Adipose tissue (tissue), 3 donors: ENCODE data around the gene NUP98. TPM values are rescaled to one million over a fixed set of nuclear protein-coding genes. Genes with fewer than 3 reads are reported as not detected.
A peak's percentile ranks its signal among the peaks of the same experiment; 100 is the strongest.
"Not testable (repeated sequence)": the region's sequence is repeated elsewhere in the genome, so short reads cannot be mapped to it uniquely, and the experiment has no call there.

Experiments used
- H3K27ac ChIP-seq: one replicate; pipeline ENCODE4 v1.5.1; 2013; ENCODE audit warnings: low read depth, low read length
- WGBS, 3 donors: extraction: QIAGEN DNeasy Blood & Tissue Kit; methylation state at CpG; one replicate each; pipeline ENCODE4 v1.1.7; 2013; 5-methylcytosine and 5-hydroxymethylcytosine counted together
- polyA plus RNA-seq, 3 donors: library from polyadenylated mRNA; stranded (reverse); fragments of 200-250 nt; gene quantifications; one replicate each; pipeline ENCODE4 v1.2.3, GENCODE V29; 2013
- donor health status: healthy with polysubstance abuse.
- donor health status: Bipolar disorder and iron deficiency.
- donor health status: healthy.

NUP98 gene
- polyA plus RNA-seq, 3 donors: 17.9 to 52.7 (median 19.6) TPM

- WGBS, 3 donors: 1% methylated on average over 46 to 55 of the region's 55 CpGs
- H3K27ac ChIP-seq: no peak within 1 kb of the TSS
Observed at GRCh38 chr11:3807909-3808860, 10.8 kb upstream of the NUP98 start, which contains the start of gene PGAP2. Gene PGAP2, plus strand, starts transcription at chr11:3808560. Its CDS starts 2,700 bp downstream, at chr11:3811260.

- H3K27ac ChIP-seq: no peak overlapping the region
- 93 to 95% (median 94%) methylated on average over 11 of the region's 11 CpGs for WGBS, 3 donors
Observed at GRCh38 chr11:3803726-3804495, 6.6 kb upstream of the NUP98 start.

- WGBS, 3 donors: 74 to 81% (median 77%) methylated on average over 4 of the region's 4 CpGs
Observed at GRCh38 chr11:3802011-3802790, 4.8 kb upstream of the NUP98 start.

GRCh38 chr11:3799873-3800272, 2.5 kb upstream of the NUP98 start:
- H3K27ac ChIP-seq: no peak overlapping the region
- 66 to 89% (median 87%) methylated on average over 4 to 5 of the region's 5 CpGs for WGBS, 3 donors

More at GRCh38 chr11:3802011-3802790, 4.8 kb upstream of the NUP98 start:
- H3K27ac ChIP-seq: no peak overlapping the region

- H3K27ac ChIP-seq: no peak overlapping the region
- WGBS, 3 donors: 91 to 96% (median 96%) methylated on average over 9 of the region's 9 CpGs
Observed at GRCh38 chr11:3799143-3799542, 1.8 kb upstream of the NUP98 start.

- WGBS, 3 donors: 0 to 1% (median 0%) methylated on average over 24 to 26 of the region's 26 CpGs
- peak overlapping the region; percentile 76 for H3K27ac ChIP-seq
Observed at GRCh38 chr11:3796801-3797328, 489 bp downstream of the NUP98 start.

GRCh38 chr11:3796346-3796745, 1.0 kb downstream of the NUP98 start:
- no peak overlapping the region for H3K27ac ChIP-seq
- WGBS, 3 donors: 6 to 12% (median 6%) methylated on average over 14 of the region's 14 CpGs

GRCh38 chr11:3796002-3796311, 1.4 kb downstream of the NUP98 start:
- H3K27ac ChIP-seq: no peak overlapping the region
- 26 to 41% (median 37%) methylated on average over 6 of the region's 6 CpGs for WGBS, 3 donors

- no peak overlapping the region for H3K27ac ChIP-seq
- WGBS, 3 donors: 83 to 85% (median 84%) methylated on average over 8 of the region's 8 CpGs
Observed at GRCh38 chr11:3795131-3796001, 2.0 kb downstream of the NUP98 start.

- not testable (repeated sequence) for H3K27ac ChIP-seq
Observed at GRCh38 chr11:3794387-3794786, 3.0 kb downstream of the NUP98 start.

GRCh38 chr11:3786781-3787428, 10.4 kb downstream of the NUP98 start:
- 56 to 66% (median 59%) methylated on average over 8 of the region's 8 CpGs for WGBS, 3 donors
- H3K27ac ChIP-seq: no peak overlapping the region

More at GRCh38 chr11:3794387-3794786, 3.0 kb downstream of the NUP98 start:
- 93 to 98% (median 94%) methylated on average over 10 of the region's 10 CpGs for WGBS, 3 donors

GRCh38 chr11:3783611-3784010, 13.7 kb downstream of the NUP98 start:
- no peak overlapping the region for H3K27ac ChIP-seq
- 74 to 95% (median 75%) methylated on average over 4 of the region's 4 CpGs for WGBS, 3 donors

- whole genome bisulfite sequencing, 3 donors: 90 to 93% (median 92%) methylated on average over 5 of the region's 5 CpGs
Observed at GRCh38 chr11:3782963-3783362, 14.4 kb downstream of the NUP98 start.

GRCh38 chr11:3781423-3781822, 15.9 kb downstream of the NUP98 start:
- 19 to 28% (median 26%) methylated on average over 2 of the region's 2 CpGs for WGBS, 3 donors
- H3K27ac ChIP-seq: no peak overlapping the region

More at GRCh38 chr11:3782963-3783362, 14.4 kb downstream of the NUP98 start:
- H3K27ac ChIP-seq: no peak overlapping the region

- 76 to 90% (median 82%) methylated on average over 7 of the region's 7 CpGs for WGBS, 3 donors
Observed at GRCh38 chr11:3775736-3776406, 21.5 kb downstream of the NUP98 start.

GRCh38 chr11:3773180-3773579, 24.2 kb downstream of the NUP98 start:
- 90 to 94% (median 92%) methylated on average over 4 of the region's 4 CpGs for WGBS, 3 donors
- no peak overlapping the region for H3K27ac ChIP-seq

More at GRCh38 chr11:3775736-3776406, 21.5 kb downstream of the NUP98 start:
- no peak overlapping the region for H3K27ac ChIP-seq
